ENCODE data around the gene MACROH2A2.
"Not testable (repeated sequence)": the region's sequence is repeated elsewhere in the genome, so short reads cannot be mapped to it uniquely, and the experiment has no call there.

The MACROH2A2 gene

DNA sequence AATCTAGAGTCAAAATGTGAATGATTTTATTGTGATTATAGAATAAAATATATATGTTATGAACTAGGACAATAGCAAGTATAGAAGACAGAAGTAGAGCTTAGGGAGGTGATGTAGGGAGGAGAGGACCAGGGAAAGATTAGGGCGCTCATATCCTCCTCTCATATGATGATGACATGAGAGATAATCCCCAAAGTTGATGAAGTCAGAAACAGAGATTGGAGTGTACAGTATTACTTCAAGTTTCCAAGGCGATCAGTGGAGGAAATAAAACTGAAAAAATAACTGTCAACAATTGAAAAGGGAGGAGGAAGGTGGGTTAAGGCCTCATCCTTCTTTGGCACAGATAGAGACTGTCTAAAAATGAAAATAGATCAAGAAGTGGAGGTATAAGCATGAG, 14.9 kb downstream of the MACROH2A2 start:
- no peak for DNase-seq (ENCODE audit: low read depth in 3 of 3)

DNA sequence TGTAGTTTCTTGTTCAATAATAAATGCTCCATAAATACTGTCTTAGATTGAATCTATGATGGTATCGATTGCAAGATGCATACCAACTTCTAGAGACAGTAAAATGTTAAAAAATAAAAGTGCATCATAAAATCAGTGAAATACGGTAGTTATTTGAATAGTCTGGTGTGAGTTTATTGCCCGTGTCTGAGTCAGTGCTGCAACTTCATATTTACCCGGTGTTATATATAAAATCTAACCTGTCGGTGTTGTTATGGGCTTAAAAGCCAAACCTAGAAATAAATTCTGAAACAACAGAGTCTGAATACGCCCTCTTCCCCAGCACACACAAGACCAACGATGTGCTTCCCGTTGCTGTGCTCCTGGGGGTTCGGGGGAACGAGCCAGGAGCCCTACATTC, 16.3 kb downstream of the MACROH2A2 start:
- no peak for DNase-seq (ENCODE audit: low read depth in 3 of 3)

DNA sequence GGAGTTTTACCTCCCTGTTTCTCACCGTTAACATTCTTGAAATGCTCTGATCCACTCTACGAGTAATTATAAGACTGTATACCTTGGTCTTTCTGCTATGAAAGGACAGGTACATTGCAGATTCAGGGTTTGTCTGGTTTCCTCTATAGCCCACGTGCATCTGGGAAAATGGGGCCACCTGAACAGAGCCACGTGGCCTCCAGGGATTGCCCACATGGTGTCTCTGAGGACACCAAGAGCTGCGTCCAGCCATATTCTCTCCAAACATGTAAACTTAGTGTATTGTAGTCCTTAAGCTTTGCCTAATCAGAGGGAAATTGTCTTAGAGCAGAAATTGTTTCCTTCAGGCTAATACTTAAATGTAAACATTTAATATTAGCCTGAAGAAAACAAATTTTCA, 16.7 kb downstream of the MACROH2A2 start:
- no peak for DNase-seq (ENCODE audit: low read depth in 3 of 3)

DNA sequence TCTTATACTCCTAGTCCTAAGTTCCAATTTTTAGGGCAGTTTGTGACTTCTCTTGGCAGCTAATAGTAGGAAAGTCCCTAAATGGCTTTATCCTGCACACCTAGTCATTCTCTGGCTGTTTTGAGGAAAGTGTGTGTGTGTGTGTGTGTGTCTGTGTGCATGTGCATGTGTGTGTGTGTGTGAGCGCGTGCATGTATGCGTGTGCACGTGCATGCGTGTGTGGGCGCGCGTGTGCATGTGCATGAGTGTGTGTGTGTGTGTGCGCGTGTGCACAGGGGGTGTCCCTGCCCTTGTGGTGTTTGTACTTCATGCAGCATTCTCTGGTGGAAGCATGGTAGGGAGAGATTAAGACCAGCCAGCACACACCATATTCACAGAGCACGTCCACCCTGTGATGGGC, 18.2 kb downstream of the MACROH2A2 start:
- DNase-seq (ENCODE audit: low read depth in 3 of 3): no peak

DNA sequence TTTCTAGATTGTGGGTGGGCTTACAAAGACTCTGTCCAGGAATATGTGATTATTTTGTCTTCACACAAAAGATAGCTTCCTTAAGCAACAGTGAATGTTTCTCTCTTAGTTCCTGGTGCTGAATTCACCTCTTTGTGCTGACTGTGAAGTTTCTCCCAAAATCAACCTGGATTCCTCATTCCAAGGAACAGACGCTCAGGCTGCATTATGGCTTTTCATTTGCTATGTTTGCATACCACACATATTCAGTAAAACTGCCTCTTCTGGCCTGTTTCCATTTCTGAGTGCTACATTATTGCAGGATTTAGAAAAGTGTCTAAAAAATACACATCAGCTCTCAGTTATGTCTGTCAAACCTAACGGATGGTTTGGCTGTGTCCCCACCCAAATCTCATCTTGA, 21.5 kb downstream of the MACROH2A2 start:
- DNase-seq (ENCODE audit: low read depth in 3 of 3): no peak

DNA sequence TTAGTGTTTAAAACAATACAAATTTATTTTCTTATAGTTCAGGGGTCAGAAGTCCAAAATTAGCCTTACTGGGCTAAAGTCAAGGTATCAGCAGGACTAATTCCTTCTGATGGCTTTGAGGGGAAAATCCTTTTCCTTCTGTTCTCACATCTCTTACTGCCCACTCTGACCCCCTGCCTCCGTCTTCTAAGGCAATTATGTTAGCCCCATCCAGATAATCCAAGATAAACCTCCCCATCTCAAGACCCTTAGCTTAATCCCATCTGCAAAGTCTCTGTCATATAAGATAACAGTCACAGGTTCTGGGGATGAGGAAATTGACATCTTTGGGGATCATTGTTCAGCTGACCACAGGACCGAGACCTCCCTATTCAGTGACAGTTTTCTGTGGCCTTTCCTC, 22.3 kb downstream of the MACROH2A2 start:
- no peak for DNase-seq (ENCODE audit: low read depth in 3 of 3)

DNA sequence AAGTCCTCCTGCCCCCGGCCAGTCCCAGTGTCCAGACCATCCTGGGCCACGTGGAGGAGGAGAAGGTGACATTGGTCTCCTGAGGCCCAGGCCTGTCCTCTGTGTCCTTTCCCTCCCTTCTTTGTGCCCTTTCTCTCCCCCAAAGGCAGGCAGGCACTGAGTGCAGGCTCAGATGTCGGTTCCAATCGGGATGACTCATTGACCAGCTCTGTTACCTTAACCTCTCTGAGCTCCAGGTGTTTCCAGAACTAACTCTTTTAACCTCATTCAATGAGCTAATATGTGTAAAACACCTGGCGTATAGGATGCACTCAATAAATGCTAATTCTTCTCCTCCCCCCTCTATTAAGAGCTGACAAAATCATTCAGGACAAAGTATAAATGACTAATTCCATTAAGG, 25.7 kb downstream of the MACROH2A2 start:
- DNase-seq (ENCODE audit: low read depth in 3 of 3): no peak

DNA sequence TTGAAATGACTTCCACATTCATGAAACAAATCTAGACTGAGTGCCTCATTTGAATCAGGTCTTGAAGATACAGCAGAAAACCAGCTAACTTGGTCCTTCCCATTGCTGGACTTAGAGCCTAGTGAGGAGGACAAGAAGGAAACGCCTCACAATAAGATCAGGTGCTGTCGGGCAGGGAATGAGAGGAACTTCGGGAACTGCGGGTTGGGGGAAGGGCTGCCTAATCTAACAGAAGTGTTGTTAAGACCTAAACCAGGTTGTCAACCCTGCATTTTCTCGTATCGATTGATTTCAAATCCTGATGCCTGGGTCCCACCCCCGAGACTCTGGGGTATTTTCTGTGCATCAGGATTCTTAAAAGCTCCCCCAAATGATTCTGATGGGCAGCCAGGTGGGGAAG, 26.3 kb downstream of the MACROH2A2 start:
- no peak for DNase-seq (ENCODE audit: low read depth in 3 of 3)

DNA sequence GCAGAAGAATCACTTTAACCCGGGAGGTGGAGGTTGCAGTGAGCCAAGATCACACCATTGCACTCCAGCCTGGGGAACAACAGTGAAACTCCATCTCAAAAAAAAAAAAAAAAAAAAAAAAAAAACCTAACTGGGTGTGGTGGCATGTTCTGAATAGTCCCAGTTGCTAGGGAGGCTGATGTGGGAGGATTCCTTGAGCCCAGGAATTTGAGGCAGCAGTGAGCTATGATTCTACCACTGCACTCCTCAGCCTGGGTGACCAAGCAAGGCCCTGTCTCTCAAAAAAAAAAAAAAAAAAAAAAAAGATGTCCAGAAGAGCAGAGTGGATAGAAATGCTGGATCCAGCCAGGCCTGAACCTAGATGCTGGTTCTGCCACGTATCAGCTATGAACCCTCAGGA, 28.1 kb downstream of the MACROH2A2 start:
- DNase-seq (ENCODE audit: low read depth in 3 of 3): not testable (repeated sequence)

DNA sequence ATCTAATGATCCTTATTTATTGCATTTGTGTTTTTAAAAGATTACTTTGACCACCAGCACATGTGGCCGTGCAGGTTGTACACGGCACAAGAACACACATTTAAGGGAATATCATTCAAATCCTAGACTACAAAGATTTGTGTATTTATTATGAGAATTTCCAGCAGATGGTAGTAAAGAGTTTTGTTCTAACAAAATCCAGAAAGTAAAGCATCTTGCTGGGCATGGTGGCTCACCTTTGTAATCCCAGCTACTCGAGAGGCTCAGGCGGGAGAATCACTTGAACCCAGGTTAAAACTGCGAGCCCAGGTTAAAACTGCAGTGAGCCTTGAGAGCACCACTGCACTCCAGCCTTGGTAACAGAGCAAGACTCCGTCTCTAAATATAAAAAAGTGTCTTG, 31.5 kb downstream of the MACROH2A2 start:
- no peak for DNase-seq (ENCODE audit: low read depth in 3 of 3)

DNA sequence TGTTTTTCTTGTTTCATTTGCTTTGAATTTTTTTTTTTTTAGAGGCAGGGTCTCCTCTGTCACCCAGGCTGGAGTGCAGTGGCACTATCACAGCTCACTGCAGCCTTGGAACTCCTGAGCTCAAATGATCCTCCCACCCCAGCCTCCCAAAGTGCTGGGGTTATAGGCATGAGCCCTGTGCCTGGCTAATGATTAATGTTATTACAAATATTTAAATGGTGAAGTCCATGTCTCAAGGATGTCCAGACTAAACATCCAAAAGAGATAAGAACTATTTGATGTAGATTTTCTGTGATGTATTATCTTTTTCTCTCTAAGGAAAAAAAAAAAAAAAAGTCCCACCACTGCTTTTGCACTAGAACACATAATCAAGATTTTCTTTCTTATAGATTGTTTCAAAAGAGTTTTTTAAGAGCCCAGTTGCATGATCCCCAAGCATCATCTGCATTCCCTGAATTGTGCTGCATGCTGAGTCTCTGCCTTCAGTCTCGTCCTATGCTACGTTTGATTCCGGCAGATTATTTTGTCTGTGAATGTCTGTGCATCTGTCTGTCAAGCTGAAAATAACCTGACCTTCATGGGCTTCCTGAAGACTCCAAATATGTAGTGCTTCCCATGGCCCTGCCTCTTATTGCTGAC, 33.4 kb downstream of the MACROH2A2 start:
- DNase-seq (ENCODE audit: low read depth in 3 of 3): no peak

DNA sequence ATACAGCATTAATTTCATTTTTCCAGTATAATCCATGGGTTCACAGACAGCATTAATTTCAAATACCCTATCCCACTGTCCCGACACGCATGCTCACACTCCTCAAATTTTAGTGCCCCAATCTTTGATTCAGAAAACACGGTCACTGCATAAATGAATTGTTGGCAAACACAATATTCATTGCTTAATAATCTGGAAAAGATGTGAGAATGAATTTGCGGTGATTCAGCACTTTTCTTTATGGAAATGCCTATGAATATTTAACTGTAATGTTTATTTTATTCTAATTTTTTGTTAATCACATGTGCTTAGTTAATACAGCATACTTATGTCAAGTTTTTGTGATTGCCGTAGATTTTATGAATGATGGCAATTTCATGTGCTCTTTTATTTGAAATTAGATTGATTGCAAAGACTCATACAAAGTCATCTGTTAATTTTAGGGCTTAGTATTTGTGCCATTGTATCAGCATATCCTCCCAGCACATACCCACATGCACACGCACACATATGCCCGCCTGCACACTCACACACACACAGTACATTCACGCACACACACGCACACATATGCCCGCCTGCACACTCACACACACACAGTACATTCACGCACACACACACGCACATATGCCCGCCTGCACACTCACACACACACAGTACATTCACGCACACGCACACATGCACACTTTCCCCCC, 35.1 kb downstream of the MACROH2A2 start:
- no peak for DNase-seq (ENCODE audit: low read depth in 3 of 3)

DNA sequence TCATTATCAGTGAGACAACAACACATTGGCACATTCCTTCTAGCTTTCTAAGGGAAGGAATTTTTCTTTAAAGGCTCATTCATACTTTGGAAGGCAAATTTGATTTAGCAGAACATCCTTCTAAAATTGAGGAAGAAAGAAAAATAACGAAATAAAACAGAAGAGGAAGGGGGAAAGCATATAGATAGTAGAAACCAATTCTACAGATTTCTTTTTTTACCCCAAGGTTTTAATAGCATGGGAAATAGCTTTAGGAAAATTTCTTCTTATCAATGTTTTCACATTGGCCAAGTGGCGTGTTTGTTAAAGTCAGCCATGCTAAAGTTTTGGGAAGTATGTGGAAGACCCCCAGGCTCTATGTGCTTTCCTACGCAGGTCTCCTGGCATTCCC, 35.7 kb downstream of the MACROH2A2 start:
- no peak for DNase-seq (ENCODE audit: low read depth in 3 of 3)

DNA sequence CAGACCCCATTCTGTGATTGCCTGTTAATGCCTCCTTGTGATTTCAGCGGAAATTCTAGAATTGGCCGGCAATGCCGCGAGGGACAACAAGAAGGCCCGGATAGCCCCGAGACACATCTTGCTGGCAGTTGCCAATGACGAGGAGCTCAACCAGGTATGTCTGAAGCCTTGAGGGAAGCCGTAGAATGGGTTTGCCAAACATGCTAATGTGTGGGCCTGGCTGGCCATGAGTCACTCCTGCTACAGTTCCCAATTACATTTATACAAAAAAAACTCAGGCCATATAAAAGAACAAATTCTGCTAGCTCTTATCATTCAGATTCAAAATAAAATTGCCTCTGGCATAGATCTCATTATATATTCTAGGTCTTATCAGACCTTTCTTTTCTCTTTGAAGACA, 37.4 kb downstream of the MACROH2A2 start:
- no peak for DNase-seq (ENCODE audit: low read depth in 3 of 3)

DNA sequence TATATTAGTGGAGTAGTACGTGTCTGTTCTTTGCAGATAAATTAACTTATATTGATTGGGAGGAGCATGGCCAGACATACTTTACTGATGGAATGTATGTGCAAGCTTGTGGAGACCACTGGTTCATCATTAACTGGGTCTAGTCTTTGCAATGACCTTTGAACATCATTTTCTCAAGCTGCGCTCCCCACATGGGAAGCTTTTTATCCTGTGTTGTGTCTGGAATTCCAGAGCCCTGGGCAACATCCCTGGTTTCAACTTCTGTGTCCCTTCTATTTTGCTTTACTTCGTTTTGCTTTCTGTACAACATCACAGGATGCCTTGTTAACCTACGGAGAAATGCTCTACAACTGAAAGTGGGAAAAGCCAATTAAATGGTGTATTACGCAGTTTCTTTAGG, 38.3 kb downstream of the MACROH2A2 start:
- no peak for DNase-seq (ENCODE audit: low read depth in 3 of 3)

DNA sequence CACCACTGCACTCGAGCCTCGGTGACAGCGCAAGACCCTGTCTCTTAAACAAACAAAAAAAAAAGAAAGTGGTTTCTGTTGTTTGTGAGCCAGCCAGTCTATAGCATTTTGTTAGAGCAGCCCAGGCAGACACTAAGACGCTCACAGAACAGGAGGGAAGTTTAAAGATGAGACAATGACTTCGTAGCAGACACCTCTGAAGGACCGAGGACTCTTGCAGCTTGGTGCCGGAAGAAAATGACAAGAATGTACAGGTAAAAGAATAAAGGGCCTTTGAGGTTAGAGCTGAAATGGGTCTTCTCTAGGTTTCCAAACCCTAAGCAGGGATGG, 39.7 kb downstream of the MACROH2A2 start:
- no peak for DNase-seq (ENCODE audit: low read depth in 3 of 3)

DNA sequence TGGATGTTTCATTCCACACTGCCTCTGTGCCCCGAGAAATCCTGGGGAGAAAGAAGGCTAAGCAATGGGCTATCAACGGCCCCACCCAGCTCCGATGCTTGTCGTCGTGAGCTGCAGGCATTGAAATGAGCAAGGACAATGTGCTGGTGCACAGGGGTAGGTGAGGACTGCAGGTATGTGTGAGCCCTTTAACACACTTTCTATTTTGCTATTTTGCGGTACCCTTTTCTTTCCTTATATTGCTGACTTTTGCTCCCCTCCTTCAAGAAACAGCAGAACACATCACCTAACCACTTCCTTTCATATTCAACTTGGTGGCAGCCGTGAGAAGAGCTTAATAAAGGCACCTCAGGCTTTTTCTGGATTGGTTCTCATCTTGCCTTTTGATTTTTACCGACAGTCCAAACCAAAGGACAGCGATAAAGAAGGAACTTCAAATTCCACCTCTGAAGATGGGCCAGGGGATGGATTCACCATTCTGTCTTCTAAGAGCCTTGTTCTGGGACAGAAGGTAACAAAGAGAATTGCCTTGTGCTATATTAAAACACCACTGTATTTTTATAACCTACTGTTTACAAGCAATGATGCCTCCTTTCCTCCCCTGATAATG, 40.8 kb downstream of the MACROH2A2 start:
- DNase-seq (ENCODE audit: low read depth in 3 of 3): no peak

DNA sequence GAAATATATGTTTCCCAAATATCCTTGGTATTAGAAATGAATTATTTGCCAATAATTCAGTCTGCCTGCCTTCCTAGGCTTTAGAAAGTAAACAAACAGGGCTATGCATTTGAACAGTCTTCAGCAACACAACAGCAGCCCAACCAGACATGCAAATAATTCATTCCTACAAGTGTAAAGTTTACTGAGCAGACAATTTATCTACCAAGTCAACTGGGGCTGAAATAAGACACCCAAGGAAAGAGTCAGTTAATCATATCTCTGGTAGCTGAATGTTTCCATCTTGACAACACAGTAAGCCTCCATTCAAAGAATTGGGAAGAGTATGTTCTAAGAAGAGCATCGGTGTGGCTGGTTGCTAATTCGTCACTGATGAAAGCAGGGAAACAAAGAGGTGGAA, 41.6 kb downstream of the MACROH2A2 start:
- no peak for DNase-seq (ENCODE audit: low read depth in 3 of 3)

DNA sequence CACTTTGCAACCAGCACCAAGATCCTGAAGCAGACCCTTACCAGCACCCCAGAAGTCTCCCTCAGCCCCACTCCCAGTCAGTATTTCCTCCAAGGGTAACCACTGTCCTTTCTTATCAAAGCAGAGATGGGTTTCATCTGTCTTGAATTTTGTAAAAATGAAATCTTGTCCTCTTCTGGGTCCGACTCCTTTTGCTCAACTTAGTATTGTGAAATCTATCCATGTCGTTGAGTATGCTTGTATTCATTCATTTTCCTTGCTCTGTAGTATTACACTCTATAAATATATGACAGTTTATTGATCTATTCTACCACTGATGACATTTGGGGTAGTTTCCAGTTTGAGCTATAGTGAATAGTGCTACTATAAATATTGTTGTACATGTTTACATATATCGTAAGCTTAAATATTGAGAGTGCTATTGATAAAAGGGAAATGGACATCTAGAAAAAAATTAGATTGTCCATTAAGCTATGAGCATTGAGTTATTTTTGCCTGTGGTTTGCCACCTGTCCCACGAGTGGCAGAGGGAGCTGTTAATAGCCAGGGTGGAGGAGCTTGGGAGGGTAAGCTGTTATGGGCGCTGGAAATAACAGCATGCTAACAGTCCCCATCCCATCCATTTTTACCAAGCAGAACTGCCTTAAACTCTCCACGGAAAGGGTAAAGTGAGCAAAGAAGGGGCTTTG, 43.5 kb downstream of the MACROH2A2 start:
- DNase-seq (ENCODE audit: low read depth in 3 of 3): no peak

DNA sequence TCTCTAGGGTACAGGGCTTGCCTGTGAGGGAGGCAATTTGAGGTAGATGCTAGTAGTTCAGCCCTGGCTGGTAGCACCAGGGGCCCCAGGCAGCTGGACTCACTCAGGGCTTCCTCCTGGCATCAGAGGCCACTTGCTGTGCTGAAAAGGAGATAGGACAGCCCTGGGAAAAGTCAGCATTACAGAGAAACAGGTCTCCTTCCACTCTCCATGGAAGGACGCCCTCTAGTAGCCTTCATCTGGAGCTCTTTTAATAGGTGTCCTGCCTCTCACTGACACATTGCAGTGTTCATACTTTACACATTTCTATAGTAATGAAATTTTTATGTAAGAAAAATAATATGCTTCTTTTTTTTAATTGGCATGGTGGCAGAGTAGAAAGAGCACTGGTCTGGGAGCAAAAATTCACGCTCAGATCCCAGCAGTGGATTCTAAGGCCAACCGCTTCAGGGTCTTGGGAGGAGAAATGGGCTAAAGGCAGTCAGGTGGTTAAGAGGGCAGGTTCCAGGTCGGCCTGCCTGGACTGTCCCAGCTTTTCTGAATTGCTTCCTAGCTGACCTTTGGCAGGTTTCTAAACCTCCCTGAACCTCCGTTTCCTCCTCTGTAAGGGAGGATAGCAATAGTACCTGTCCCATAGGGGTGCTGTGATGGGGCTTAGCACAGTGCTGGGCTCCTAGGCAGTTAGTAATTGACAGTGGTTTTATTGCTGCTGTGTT, 44.2 kb downstream of the MACROH2A2 start:
- no peak for DNase-seq (ENCODE audit: low read depth in 3 of 3)

DNA sequence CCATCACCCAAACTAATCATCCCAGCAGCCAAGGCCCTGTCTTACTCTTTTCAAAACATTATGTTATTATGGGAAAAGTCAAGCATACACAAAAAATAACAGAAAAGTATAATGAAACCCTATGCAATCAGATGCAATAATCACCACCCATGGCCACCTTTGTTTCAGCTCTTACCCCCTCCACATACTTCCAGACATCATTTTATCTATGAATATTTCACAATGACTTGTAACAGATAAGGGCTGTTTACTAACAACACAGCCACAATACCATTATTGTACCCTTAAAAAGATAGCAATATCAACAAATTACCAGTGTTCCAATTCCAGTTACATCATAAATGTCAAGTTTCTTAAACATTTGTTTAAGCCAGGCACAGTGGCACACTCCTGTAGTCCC, 44.8 kb downstream of the MACROH2A2 start:
- no peak for DNase-seq (ENCODE audit: low read depth in 3 of 3)

DNA sequence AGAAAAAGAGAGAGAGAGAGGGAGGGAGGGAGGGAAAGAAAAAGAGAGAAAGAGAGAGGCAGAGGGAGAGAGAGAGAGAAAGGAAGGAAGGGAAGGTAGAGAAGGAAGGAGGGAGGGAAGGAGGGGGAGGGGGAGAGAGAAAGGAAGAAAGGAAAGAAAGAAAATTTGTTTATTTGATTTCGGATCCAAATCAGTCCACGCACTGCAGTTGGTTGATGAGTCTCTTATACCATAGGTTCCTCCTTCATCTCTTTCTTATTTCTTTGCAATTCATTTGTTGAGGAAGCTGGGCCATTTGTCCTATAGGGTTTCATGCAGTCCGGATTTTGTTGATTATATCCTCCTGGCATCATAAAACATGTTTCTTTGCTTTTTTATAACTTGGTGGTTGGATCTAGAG, 45.6 kb downstream of the MACROH2A2 start:
- DNase-seq (ENCODE audit: low read depth in 3 of 3): no peak

All from stimulated activated CD4-positive, alpha-beta T cell treated with anti-CD3 and anti-CD28 coated beads, TNF-alpha, amount 100 ng/mL, for 48 hours (primary cell).